ENCODE data around the gene SIAH3. TPM values are rescaled to one million over a fixed set of nuclear protein-coding genes. Genes with fewer than 3 reads are reported as not detected.

Gene SIAH3
- total RNA-seq, 3 donors from 2014 or later (not counting 1 experiment from before 2014, with no cell fraction given), result not detected

- no peak overlapping the region for H3K27ac ChIP-seq (ENCODE audit: low read length)
- ATAC-seq, result peak in 2 of 3 donors; percentile 36 to 61
- H3K27me3 ChIP-seq (ENCODE audit: control insufficient read depth, insufficient read depth, low read length), result peaks cover 8% of the 10 kb centered on the region
- peaks cover 29% of the 10 kb centered on the region for H3K4me1 ChIP-seq (ENCODE audit: control insufficient read depth, insufficient read depth, low read length)
- intact Hi-C loops (cut with micrococcal nuclease), result no loop called here
- no peaks in the 10 kb centered on the region for H3K9me3 Mint-ChIP-seq
- H3K4me3 Mint-ChIP-seq, result peak overlapping the region; percentile 67
- H3K4me1 Mint-ChIP-seq, result peaks cover 23 to 24% of the 10 kb centered on the region in 2 donors
- H3K9me3 ChIP-seq (ENCODE audit: control insufficient read depth, insufficient read depth, low read length), result no peaks in the 10 kb centered on the region
- TF ChIP-seq, protein P1, sequence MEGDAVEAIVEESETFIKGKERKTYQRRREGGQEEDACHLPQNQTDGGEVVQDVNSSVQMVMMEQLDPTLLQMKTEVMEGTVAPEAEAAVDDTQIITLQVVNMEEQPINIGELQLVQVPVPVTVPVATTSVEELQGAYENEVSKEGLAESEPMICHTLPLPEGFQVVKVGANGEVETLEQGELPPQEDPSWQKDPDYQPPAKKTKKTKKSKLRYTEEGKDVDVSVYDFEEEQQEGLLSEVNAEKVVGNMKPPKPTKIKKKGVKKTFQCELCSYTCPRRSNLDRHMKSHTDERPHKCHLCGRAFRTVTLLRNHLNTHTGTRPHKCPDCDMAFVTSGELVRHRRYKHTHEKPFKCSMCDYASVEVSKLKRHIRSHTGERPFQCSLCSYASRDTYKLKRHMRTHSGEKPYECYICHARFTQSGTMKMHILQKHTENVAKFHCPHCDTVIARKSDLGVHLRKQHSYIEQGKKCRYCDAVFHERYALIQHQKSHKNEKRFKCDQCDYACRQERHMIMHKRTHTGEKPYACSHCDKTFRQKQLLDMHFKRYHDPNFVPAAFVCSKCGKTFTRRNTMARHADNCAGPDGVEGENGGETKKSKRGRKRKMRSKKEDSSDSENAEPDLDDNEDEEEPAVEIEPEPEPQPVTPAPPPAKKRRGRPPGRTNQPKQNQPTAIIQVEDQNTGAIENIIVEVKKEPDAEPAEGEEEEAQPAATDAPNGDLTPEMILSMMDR (IDR thresholded peaks at IDR 0.05), result no peak
- DNase-seq, result peak in 1 of 2 donors; percentile 79
- peaks cover 44 to 50% of the 10 kb centered on the region in 2 donors for H3K27me3 Mint-ChIP-seq (ENCODE audit: low read depth in 2 of 2)
- H3K36me3 Mint-ChIP-seq, result no peaks in the 10 kb centered on the region
- H3K4me3 ChIP-seq (ENCODE audit: low read length), result no peak overlapping the region
- H3K36me3 ChIP-seq (ENCODE audit: control insufficient read depth, insufficient read depth, low read length), result no peaks in the 10 kb centered on the region
- 12% methylated on average over 9 of the region's 13 CpGs for WGBS (ENCODE audit: insufficient coverage)
- peak overlapping the region in 1 of 2 donors; percentile 18 for H3K27ac Mint-ChIP-seq
These were observed 3.9 kb downstream of the SIAH3 start for GRCh38 chr13:45847554-45848224.

DNA sequence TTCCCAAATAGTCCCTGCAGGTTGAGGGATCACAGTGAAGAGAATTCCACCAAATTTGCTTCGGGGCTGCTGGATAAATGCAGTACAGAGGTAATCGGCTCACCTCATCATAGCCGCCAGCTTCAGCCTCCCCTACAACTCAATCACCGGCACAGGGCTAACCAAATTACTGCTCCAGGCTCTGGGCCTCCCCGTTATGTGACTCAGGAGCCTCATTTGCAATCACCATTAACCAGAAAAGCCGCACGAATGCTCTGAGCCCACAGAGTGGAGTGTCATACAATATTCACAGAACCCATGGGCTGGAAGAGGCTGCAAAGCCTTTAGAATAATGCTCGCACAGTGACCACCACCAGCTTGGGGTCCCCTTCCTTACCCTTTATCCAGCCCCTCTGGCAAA lies 4.9 kb downstream of the SIAH3 start:
- H3K27ac Mint-ChIP-seq, result no peak overlapping the region
- H3K9me3 ChIP-seq (ENCODE audit: control insufficient read depth, insufficient read depth, low read length), result no peaks in the 10 kb centered on the region
- H3K27me3 Mint-ChIP-seq (ENCODE audit: low read depth in 2 of 2), result peaks cover 37 to 46% of the 10 kb centered on the region in 2 donors
- no peak overlapping the region for H3K4me3 Mint-ChIP-seq
- TF ChIP-seq, protein P1 (IDR thresholded peaks at IDR 0.05), result no peak
- no peaks in the 10 kb centered on the region for H3K36me3 ChIP-seq (ENCODE audit: control insufficient read depth, insufficient read depth, low read length)
- 90% methylated on average over 8 of the region's 8 CpGs for WGBS (ENCODE audit: insufficient coverage)
- H3K4me3 ChIP-seq (ENCODE audit: low read length), result no peak overlapping the region
- H3K4me1 ChIP-seq (ENCODE audit: control insufficient read depth, insufficient read depth, low read length), result peaks cover 29% of the 10 kb centered on the region
- H3K9me3 Mint-ChIP-seq, result no peaks in the 10 kb centered on the region
- ATAC-seq (no peak), DNase-seq (no peak)
- H3K36me3 Mint-ChIP-seq, result no peaks in the 10 kb centered on the region
- no peak overlapping the region for H3K27ac ChIP-seq (ENCODE audit: low read length)
- intact Hi-C loops (cut with micrococcal nuclease), result no loop called here
- H3K4me1 Mint-ChIP-seq, result peaks cover 22% of the 10 kb centered on the region in 2 donors
- peaks cover 8% of the 10 kb centered on the region for H3K27me3 ChIP-seq (ENCODE audit: control insufficient read depth, insufficient read depth, low read length)

GRCh38 chr13:45838171-45838745 lies 13.3 kb downstream of the SIAH3 start:
- Histone ChIP-seq H3K4me1 (ENCODE audit: control insufficient read depth, insufficient read depth, low read length) (no peaks in the 10 kb centered on the region), H3K36me3 (ENCODE audit: control insufficient read depth, insufficient read depth, low read length) (no peaks in the 10 kb centered on the region), H3K27me3 (ENCODE audit: control insufficient read depth, insufficient read depth, low read length) (no peaks in the 10 kb centered on the region), H3K4me3 (ENCODE audit: low read length) (no peak overlapping the region), H3K9me3 (ENCODE audit: control insufficient read depth, insufficient read depth, low read length) (no peaks in the 10 kb centered on the region), H3K27ac (ENCODE audit: low read length) (no peak overlapping the region)
- TF ChIP-seq, protein P1 (IDR thresholded peaks at IDR 0.05), result no peak
- intact Hi-C loops (cut with micrococcal nuclease), result no loop called here
- no peak for ATAC-seq
- H3K4me3 Mint-ChIP-seq, result no peak overlapping the region
- no peak for DNase-seq
- H3K27ac Mint-ChIP-seq, result no peak overlapping the region
- no peaks in the 10 kb centered on the region for H3K36me3 Mint-ChIP-seq
- WGBS (ENCODE audit: insufficient coverage), result 81% methylated on average over 12 of the region's 12 CpGs
- H3K4me1 Mint-ChIP-seq, result no peaks in the 10 kb centered on the region
- no peaks in the 10 kb centered on the region for H3K9me3 Mint-ChIP-seq
- H3K27me3 Mint-ChIP-seq (ENCODE audit: low read depth in 2 of 2), result peaks cover 0 to 21% of the 10 kb centered on the region in 2 donors

Data from natural killer cell (primary cell).